Midbrain (tissue), 1 donor: ENCODE results near the gene S100A11.

Experiments used
- DNase-seq: peaks from one replicate; lab custom pipeline; 2025; lab: John Stamatoyannopoulos, UW

The S100A11 gene

DNA sequence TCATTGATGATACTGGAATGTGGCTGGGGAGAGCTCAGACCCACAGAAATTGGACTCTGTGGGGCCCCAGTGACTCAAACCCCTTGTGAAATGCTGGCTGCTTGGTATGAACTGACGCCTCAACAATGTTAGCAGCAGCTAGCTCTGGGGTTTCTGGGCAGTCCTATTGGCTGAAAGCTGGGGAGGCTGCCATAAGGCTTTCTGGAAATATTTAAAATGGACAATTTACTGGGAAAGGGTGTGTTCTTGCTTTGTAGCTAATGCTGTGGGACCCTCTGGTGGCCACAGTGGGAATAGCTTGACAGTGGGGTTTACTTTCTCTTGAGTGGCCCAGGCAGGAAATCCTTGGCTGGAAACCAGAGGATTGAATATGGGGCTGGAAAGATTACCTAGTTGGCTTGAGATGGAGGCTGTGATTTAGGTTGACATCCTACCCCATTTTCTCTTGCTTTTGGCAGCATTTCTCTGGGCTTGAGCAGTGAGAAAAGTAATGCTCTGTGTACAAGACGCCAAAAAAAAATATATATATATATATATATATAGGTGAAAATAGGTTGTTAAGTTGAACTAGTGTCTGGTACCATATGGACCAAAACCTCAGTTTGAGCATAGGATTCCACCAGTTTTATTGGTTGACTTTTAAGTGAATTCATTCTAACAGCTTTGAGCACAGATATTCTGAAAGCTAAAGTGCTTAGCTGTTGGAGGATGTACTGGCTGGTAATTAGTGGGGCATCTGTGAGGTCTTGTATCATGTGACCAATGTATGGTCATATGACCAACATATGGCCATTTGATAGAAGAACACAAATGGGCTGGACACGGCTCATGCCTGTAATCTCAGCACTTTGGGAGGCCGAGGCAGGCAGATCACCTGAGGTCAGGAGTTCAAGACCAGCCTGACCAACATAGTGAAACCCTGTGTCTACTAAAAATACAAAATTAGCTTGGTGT is 34.9 kb downstream of the S100A11 start:
- DNase-seq = peak; percentile 61

DNA sequence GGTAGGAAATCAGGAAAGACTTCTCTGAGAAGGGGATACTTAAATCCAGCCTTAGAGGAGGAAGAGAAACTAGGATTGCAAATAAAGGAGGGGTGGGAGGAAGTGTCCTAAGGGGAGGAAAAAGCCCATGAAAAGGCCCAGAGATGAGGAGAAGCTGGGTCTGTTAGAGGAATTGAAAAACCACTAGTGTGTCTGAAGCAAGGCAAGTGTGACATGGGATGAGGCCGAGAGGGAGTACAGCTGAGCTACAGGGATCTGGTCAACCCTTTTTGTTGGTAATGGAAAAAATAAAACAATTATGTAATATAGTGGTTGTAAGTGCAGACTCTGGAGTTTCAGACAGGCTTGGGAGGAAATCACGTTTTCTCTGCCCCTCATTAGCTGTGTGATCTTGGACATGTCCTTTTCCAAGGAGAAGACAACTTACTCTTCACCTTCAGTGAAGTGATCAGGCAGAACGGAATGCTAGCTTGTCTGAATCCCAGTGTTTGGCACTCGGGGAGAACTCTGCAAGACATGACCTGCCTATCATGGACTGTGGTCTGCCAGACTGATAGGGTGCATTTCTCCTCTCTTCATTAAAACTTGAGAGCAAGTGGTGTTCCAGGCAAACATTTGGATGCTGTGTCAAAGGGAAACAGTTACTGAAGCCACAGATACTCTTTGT is 35.7 kb downstream of the S100A11 start:
- DNase-seq = no peak

- no peak for DNase-seq
Measured at GRCh38 chr1:151998611-151999362, 38.0 kb downstream of the S100A11 start.

GRCh38 chr1:151997284-151997570 is 39.6 kb downstream of the S100A11 start:
- no peak for DNase-seq

- DNase-seq = no peak
Measured at GRCh38 chr1:151995774-151996173, 41.0 kb downstream of the S100A11 start.

DNA sequence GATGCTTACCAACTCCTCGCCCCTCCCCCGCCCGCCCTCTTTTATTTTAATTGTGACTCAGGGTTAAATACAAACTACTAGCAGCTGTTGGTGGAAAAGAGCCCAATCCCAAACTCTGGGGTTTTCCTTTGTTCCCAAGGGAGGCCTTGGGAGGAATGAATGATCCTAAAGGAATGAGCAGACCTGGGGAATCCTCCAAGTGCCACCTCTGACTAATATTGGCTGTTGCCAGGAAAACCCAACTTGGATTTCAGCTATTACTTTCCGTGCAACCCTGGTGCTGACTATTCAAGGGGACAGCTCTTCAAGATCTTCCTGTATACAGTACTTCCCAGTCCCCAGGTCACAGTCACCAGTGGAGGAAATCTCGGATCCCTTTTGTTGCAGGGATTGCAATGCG is 41.8 kb downstream of the S100A11 start:
- DNase-seq = no peak

DNA sequence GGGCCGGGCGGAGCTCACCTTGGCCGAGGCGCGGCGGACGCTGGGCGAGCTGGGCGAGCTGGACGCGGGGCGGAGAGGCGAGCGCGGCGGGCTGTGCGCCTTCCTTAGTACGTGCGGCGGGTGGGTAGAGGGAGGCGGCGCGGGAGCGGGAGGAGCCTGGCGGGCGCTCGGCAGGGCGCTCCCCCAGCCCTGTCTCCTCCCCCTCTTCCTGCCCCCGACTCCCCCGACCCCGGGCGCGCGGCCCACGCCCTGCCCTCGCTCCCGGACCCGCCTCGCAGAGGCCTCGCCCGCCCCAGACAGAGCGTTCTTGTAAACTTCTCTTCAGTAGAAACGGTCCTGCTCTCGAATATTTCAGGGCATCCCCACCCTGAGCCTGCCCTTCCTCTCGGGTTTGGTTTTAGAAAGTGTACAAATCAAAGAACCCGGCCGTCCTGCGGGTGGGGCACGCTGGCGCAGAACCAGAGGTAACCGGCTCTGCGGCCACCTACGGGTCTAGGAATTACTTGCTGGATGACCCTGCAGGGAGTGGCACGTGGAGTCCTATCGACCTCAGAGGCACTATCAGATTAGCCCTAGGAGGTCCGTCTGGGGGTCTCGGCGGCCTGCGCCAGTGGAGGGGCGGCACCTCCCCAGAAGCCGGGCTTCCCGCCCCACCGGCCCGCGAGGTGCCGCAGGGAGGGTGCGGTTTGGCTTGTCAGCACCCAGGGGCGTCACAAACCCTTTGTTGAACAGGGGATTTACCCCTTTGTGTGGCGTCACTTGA is 42.9 kb downstream of the S100A11 start, which contains the start of gene S100A10:
TSS of gene S100A10 (minus strand) at position 126 of the 763 bp plus-strand sequence. CDS start 7,629 bp downstream, outside the sequence.
- no peak for DNase-seq

- no peak for DNase-seq
Measured at GRCh38 chr1:151993084-151993733, 43.6 kb downstream of the S100A11 start.

DNA sequence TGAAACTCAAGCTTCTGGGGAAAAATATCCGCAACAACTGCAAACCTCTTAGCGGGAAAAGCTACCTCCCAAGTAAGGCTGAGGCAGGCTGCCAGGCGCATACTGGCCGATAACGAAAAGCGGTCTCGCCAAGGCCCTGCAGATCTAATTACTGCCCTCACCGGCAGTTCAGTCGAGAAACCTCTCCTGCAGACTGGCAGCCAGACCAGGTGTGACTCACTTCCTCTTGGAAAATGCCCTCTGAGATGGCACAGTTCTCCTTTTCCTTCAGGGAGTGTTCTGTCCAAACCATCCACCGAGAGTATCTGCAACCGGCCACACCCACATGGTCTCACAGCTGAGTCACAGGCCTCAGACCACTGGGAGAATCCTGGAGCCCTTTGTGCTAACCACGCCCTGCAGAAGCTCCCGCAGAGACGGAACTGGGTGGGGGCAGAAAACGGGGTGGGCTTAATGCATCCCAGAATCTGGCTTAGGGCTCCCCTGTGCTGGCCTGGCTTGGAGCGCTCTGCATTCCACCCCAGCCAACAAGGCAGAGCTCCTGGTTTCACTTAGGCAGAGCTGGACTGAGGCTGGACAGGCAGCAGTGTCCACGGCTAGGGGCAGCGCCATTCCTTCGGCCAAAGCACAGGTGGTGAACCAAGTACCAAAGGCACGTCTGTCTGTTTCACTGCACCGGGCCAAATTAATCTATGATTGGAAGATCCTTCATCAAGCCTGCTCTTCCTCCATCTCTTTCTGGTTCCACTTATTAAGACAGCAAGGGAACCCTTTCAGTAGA is 44.3 kb downstream of the S100A11 start:
- no peak for DNase-seq

- DNase-seq = no peak
Measured at GRCh38 chr1:151991663-151992302, 45.0 kb downstream of the S100A11 start.

GRCh38 chr1:151990856-151991198 is 46.0 kb downstream of the S100A11 start:
- no peak for DNase-seq

DNA sequence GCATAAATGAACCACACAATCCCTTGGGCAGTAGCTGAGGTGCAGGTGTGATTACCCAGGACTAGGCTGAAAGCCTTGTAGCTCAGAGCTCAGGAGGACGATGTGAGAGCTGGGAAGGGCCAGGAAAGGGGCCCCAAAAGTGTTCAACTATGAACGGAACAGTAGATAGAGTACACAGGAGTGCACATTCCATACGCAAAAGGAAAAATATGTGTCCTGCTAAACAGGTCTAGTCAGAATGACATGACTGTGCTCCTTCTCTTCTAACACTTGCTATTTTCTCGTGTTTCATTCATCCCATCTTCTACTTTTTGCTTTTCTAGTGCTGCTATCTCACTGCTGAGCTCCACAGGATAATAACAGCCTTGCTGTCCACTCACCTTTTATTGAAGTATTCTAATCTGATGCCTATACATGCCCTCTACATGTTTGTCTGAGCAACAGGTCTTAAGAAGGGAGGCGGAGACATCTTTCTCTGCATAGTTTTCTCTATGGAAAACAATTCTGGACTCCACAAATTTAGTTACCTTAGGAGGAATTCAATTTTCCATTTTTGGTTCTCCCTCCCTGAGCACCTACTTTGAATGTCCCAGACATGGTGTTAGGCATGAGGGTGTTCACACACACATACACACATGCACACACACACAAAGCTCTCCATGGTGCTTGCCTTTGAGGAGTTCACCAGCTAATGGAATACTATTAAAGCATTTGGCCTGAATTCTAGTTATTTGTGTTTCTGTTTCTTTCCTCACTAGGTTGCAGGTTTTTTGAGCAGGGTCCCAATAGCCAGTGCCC is 46.5 kb downstream of the S100A11 start:
- DNase-seq = no peak

DNA sequence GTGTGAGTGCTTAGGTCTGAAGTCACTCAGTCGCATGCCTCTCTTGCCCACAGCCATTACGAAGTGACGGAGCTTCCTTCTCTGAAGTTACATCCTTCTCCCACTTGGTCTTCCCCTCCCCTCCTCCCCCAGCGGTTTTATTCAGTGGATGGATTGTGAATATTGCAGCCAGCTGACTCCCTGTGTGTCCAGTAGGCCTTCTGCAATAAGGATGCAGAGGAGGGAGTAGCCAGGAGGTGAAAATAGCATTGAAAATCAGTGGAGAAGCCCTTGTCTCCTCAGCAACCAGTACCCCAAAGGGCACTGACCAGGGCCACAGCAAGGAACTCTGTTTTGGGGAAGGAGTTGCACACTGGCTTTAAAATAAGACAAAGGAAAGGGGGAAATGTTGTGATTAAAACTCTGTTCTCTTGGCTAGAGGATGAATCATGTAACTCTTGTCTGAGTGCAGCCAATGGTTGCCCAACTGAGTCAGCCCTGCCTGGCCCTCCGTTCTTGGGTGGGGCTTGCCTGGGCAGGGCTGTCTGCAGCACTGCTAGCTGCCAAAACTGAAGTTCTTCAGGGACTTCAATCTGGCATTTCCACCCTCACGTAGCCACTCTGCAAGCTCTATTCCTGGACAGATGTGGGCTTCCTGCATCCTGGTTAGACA is 47.5 kb downstream of the S100A11 start:
- no peak for DNase-seq

DNA sequence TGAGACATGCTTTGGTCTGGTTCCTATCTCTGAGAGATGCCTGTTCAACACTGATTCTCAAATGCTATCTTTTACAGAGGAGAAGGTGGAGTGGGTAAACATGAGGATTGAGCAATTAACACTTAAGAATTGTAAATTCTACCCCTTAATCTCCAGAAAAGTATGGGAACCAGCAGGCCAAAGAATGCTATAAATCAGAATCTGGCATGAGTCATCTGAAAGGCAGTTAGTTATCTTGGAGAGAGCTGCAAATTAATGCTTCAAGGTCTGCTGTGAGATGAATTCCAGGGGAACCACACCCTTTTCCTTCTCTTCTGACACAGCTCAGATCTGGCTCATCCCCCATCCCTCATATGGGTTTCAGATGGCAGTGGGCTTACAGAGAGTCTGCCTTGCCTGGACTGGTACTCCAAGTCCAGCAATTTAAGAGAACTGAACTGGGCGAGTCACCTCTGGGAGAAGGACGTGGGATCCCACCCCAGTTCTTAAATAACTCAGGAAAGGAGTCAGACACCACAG is 48.3 kb downstream of the S100A11 start:
- no peak for DNase-seq

DNA sequence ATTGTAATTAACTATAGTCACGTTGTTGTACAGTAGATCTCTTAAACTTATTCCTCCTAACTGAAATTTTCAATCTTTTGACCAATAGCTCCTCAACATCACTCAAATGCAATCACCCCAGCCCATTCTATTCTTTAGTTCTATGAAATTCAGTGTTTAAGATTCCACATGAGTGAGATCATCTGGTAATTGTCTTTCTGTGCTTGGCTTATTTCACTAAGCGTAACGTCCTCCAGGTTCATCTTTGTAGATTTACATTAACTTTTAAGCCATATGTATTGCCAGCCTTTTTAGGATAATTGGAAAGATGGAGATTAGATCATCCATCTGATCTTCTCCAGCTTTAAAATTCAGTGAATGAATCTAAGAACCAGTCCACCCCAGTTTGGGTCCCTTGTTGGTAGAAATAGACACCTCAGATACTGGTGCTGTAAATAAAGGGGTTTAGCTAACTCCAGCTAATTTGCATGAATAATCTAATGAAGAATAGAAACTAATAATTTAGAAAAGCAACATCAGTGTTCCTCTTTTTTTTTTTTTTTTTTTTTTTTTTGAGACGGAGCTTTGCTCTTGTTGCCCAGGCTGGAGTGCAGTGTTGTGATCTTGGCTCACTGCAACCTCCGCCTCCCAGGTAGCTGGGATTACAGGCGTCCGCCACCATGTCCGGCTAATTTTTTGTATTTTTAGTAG is 50.2 kb downstream of the S100A11 start:
- DNase-seq = no peak

DNA sequence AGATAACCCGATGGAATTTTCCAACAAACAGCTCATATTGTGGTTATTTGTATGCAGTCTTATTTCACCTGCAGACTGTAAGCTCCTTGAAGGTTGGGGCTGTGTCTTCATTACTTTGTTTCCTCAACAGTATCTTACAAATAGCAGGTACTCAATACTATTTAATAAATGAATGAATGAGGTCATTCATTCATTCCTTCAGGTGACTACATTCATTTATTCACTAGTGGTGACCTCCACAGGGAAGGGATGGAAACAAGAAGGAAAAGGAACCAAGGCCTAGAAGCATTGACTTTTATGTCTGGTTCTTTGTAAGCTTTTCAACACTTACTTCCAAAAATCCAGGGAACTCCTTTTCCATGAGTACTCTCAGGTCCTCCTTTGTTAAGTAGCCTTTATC is 51.0 kb downstream of the S100A11 start:
- DNase-seq = no peak

GRCh38 chr1:151985270-151985669 is 51.5 kb downstream of the S100A11 start:
- DNase-seq = no peak
